WERI-Rb-1 (cell line): ENCODE data around the gene TMEM95.

Experiments
- DNase-seq: peaks from one replicate; pipeline ENCODE4 v3.0.0-alpha.2; 2020
- H3K27ac ChIP-seq: fragments of 250-450 bp; sonication (Bioruptor Pico); 2 replicates; pipeline ENCODE4 v1.5.1; 2020; ENCODE audit warnings: mild to moderate bottlenecking, moderate library complexity
- H3K27me3 ChIP-seq: fragments of 250-450 bp; sonication (Bioruptor Pico); 2 replicates; pipeline ENCODE4 v1.5.1; 2021; ENCODE audit warnings: mild to moderate bottlenecking, low read depth, moderate library complexity; ENCODE audit not compliant: insufficient read depth, severe bottlenecking
- H3K36me3 ChIP-seq: fragments of 250-450 bp; sonication (Bioruptor Pico); 2 replicates; pipeline ENCODE4 v1.5.1; 2020; ENCODE audit warnings: mild to moderate bottlenecking, moderate library complexity
- H3K4me3 ChIP-seq: 2 replicates; pipeline ENCODE4 v1.5.1; 2011; ENCODE audit warnings: low read depth, mild to moderate bottlenecking, control low read depth, low read length
- H3K9me3 ChIP-seq: fragments of 250-450 bp; sonication (Bioruptor Pico); 2 replicates; pipeline ENCODE4 v1.5.1; 2021; ENCODE audit warnings: mild to moderate bottlenecking, moderate library complexity; ENCODE audit not compliant: severe bottlenecking
- CTCF ChIP-seq: IDR thresholded peaks from 2 replicates; pipeline ENCODE4 v1.5.1; 2011; ENCODE audit warnings: low read depth, mild to moderate bottlenecking, control low read depth, inconsistent platforms, low read length

TMEM95 gene

GRCh38 chr17:7383742-7384488 lies 29.0 kb downstream of the TMEM95 start:
- DNase-seq, result no peak
- peaks cover 24% of the 10 kb centered on the region for H3K36me3 ChIP-seq
- TF ChIP-seq CTCF, result no peak
- no peaks in the 10 kb centered on the region for H3K27me3 ChIP-seq
- H3K27ac ChIP-seq, result no peak overlapping the region
- no peak overlapping the region for H3K4me3 ChIP-seq
- H3K9me3 ChIP-seq, result no peaks in the 10 kb centered on the region

GRCh38 chr17:7384489-7385081 lies 29.6 kb downstream of the TMEM95 start:
- no peak for TF ChIP-seq CTCF
- Histone ChIP-seq H3K36me3 (peaks cover 30% of the 10 kb centered on the region), H3K27me3 (no peaks in the 10 kb centered on the region), H3K4me3 (no peak overlapping the region), H3K27ac (no peak overlapping the region), H3K9me3 (no peaks in the 10 kb centered on the region)
- no peak for DNase-seq

- H3K9me3 ChIP-seq, result no peaks in the 10 kb centered on the region
- H3K36me3 ChIP-seq, result peaks cover 32% of the 10 kb centered on the region
- no peak overlapping the region for H3K27ac ChIP-seq
- DNase-seq, result no peak
- no peak overlapping the region for H3K4me3 ChIP-seq
- H3K27me3 ChIP-seq, result no peaks in the 10 kb centered on the region
- TF ChIP-seq CTCF, result no peak
Observed at GRCh38 chr17:7388856-7389255, 33.9 kb downstream of the TMEM95 start.

GRCh38 chr17:7389924-7390910 lies 35.3 kb downstream of the TMEM95 start:
- no peaks in the 10 kb centered on the region for H3K9me3 ChIP-seq
- DNase-seq, result no peak
- no peak overlapping the region for H3K4me3 ChIP-seq
- TF ChIP-seq CTCF, result no peak
- peaks cover 28% of the 10 kb centered on the region for H3K36me3 ChIP-seq
- no peaks in the 10 kb centered on the region for H3K27me3 ChIP-seq
- H3K27ac ChIP-seq, result no peak overlapping the region

GRCh38 chr17:7391307-7391706 lies 36.4 kb downstream of the TMEM95 start:
- no peaks in the 10 kb centered on the region for H3K27me3 ChIP-seq
- H3K36me3 ChIP-seq, result peaks cover 23% of the 10 kb centered on the region
- TF ChIP-seq CTCF, result no peak
- H3K4me3 ChIP-seq, result no peak overlapping the region
- no peak overlapping the region for H3K27ac ChIP-seq
- no peaks in the 10 kb centered on the region for H3K9me3 ChIP-seq
- DNase-seq, result no peak
